Measurements from ENCODE around the gene SMARCE1.

- TF ChIP-seq POLR2A (IDR thresholded peaks at IDR 0.05; ENCODE audit: low read length) = no peak
- TF ChIP-seq GATA1 (IDR thresholded peaks at IDR 0.05; ENCODE audit: low read depth, low read length) = no peak
Measured at GRCh38 chr17:40633871-40634270, 13.7 kb downstream of the SMARCE1 start.
